ENCODE measurements around the gene F11R.
"Not testable (repeated sequence)": the region's sequence is repeated elsewhere in the genome, so short reads cannot be mapped to it uniquely, and the experiment has no call there.

Gene F11R

DNA sequence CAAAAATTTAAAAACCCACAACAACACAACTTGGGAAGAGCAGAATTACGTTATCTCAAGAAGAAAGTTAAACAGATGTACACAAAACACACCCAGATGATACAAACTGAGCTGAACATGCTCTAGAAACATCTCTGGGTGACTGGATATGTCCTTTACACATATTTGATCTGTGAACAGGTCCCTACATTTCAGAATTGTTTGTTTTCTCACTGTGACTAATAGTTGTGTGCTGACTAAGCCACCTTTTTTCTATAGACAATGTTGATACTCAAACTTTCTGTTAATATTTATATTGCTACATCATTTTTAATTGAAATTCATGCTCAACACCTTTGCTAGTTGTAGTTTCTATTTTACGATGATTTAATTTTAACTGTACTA is 1.0 kb upstream of the F11R start:
- H3K36me3 ChIP-seq: no peaks in the 10 kb centered on the region
- peak overlapping the region; percentile 76 for H3K4me3 ChIP-seq
- H3K9me3 ChIP-seq: no peaks in the 10 kb centered on the region
- H4K20me1 ChIP-seq: peaks cover 12% of the 10 kb centered on the region; the same call in 1 of the 2 replicates
- no peak overlapping the region; the same call in 1 of the 2 replicates for H3K9ac ChIP-seq
- H3K27me3 ChIP-seq: no peaks in the 10 kb centered on the region
- H3K4me1 ChIP-seq: peaks cover 39% of the 10 kb centered on the region
- peak overlapping the region; percentile 81 for H3K4me2 ChIP-seq
- no peak overlapping the region for H3K27ac ChIP-seq
- no peak for TF ChIP-seq Cebpa-rat (IDR thresholded peaks at IDR 0.05)

GRCh38 chr1:161021165-161021969 is 415 bp upstream of the F11R start:
- TF ChIP-seq Cebpa-rat (IDR thresholded peaks at IDR 0.05): no peak
- H3K4me1 ChIP-seq: peaks cover 39% of the 10 kb centered on the region
- H3K9ac ChIP-seq: peak overlapping the region; percentile 69
- H3K27me3 ChIP-seq: no peaks in the 10 kb centered on the region
- H4K20me1 ChIP-seq: peaks cover 12% of the 10 kb centered on the region; the same call in 1 of the 2 replicates
- no peaks in the 10 kb centered on the region for H3K9me3 ChIP-seq
- H3K4me2 ChIP-seq: peak overlapping the region; percentile 81
- H3K36me3 ChIP-seq: no peaks in the 10 kb centered on the region
- peak overlapping the region; percentile 76 for H3K4me3 ChIP-seq
- H3K27ac ChIP-seq: peak overlapping the region; percentile 70

GRCh38 chr1:161019751-161020495 is 1.0 kb downstream of the F11R start:
- no peak for TF ChIP-seq Cebpa-rat (IDR thresholded peaks at IDR 0.05)
- Histone ChIP-seq H4K20me1 (peaks cover 12% of the 10 kb centered on the region; the same call in 1 of the 2 replicates), H3K4me3 (peak overlapping the region; percentile 76), H3K4me2 (peak overlapping the region; percentile 81), H3K36me3 (no peaks in the 10 kb centered on the region), H3K4me1 (peaks cover 39% of the 10 kb centered on the region), H3K27ac (peak overlapping the region; percentile 70), H3K9me3 (no peaks in the 10 kb centered on the region), H3K27me3 (no peaks in the 10 kb centered on the region), H3K9ac (peak overlapping the region; percentile 69)

DNA sequence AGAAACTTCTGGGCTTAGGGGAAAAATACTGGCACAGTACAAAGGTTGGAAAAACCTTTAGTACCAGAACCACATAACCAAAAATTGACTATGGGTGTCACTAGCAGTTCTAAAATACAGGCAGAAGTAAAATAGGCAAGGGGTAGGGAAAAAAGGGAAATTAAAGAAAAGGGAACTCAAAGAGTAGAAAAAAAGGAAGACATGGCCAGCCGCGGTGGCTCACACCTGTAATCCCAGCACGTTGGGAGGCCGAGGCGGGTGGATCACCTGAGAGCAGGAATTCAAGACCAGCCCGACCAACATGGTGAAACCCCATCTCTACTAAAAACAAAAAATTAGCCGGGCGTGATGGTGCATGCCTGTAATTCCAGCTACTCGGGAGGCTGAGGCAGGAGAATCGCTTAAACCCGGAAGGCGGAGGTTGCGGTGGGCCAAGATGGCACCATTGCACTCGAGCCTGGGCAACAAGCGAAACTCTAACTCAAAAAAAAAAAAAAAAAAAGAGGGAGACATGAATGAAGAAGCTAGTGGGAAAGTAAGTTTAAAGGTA is 1.8 kb downstream of the F11R start:
- not testable (repeated sequence) for H3K27ac ChIP-seq, H3K36me3 ChIP-seq, H3K9ac ChIP-seq, H3K27me3 ChIP-seq, H3K9me3 ChIP-seq
- peaks cover 12% of the 10 kb centered on the region; the same call in 1 of the 2 replicates for H4K20me1 ChIP-seq
- peaks cover 44% of the 10 kb centered on the region for H3K4me1 ChIP-seq
- H3K4me2 ChIP-seq: peak overlapping the region; percentile 81
- H3K4me3 ChIP-seq: peak overlapping the region; percentile 76

GRCh38 chr1:161018631-161018930 is 2.4 kb downstream of the F11R start:
- Histone ChIP-seq H3K9ac (no peak overlapping the region), H3K4me3 (no peak overlapping the region), H3K4me2 (peak overlapping the region; percentile 81), H3K36me3 (no peaks in the 10 kb centered on the region), H3K4me1 (peaks cover 50% of the 10 kb centered on the region), H3K9me3 (no peaks in the 10 kb centered on the region), H3K27me3 (no peaks in the 10 kb centered on the region), H3K27ac (no peak overlapping the region), H4K20me1 (peaks cover 12% of the 10 kb centered on the region; the same call in 1 of the 2 replicates)
- no peak for TF ChIP-seq Cebpa-rat (IDR thresholded peaks at IDR 0.05)

DNA sequence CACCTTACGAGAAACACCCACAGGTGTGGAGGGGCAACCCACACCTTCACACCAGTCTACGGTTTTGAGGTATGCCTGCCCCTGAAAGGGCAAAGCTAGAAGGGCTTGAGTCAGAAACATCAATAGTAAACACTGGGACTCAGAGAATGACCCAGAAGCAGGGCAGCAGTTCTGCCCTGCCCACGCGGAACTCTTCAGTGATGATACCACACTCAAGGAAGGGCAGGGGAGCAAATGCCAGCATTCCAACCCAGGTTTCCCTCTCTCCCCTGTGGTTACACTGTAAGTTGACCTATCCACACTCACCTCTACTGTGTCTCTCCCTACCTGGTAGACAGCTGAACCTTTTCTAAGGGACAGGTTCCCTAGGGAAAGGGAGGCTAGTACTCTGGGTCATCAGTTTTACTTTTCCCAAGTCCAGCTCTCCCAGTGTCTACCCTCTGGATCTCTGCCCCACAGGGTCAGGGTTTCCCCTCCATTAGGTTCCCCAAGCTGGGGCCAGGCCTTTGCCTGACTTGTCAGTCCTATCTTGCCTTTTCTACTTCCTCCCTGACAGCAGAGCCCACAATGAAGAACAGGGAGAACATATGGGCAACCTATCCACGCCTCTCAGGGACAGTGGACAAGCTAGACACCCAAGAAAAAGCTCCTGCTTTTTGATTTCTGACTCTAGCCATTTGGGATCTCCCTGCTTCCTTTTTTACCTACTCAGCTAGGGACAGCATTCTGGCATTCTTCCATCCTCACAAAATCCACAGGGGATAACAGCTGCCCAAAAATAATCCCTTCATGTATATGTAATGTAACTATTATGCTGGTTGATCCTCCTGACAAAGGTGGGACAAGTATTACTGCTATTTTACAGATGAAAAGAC is 3.0 kb downstream of the F11R start:
- H4K20me1 ChIP-seq: peaks cover 12% of the 10 kb centered on the region; the same call in 1 of the 2 replicates
- no peak overlapping the region for H3K9ac ChIP-seq
- H3K27ac ChIP-seq: no peak overlapping the region
- no peaks in the 10 kb centered on the region for H3K9me3 ChIP-seq
- H3K4me1 ChIP-seq: peaks cover 56% of the 10 kb centered on the region
- no peaks in the 10 kb centered on the region for H3K27me3 ChIP-seq
- H3K4me2 ChIP-seq: peak overlapping the region; percentile 81; the same call in 1 of the 2 replicates
- no peaks in the 10 kb centered on the region for H3K36me3 ChIP-seq
- TF ChIP-seq Cebpa-rat (IDR thresholded peaks at IDR 0.05): no peak
- no peak overlapping the region for H3K4me3 ChIP-seq

DNA sequence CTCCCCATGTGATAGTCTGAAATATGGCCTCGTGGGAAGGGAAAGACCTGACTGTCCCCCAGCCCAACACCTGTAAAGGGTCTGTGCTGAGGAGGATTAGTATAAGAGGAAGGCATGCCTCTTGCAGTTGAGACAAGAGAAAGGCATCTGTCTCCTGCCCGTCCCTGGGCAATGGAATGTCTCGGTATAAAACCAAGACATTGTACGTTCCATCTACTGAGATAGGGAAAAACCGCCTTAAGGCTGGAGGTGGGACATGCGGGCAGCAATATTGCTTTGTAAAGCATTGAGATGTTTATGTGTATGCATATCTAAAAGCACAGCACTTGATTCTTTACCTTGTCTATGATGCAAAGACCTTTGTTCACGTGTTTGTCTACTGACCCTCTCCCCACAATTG is 3.8 kb downstream of the F11R start:
- H3K27me3 ChIP-seq, H3K9ac ChIP-seq, H3K4me2 ChIP-seq, H3K4me3 ChIP-seq, H3K27ac ChIP-seq, H3K36me3 ChIP-seq, H3K9me3 ChIP-seq: not testable (repeated sequence)
- Histone ChIP-seq H4K20me1 (peaks cover 12% of the 10 kb centered on the region; the same call in 1 of the 2 replicates), H3K4me1 (peaks cover 61% of the 10 kb centered on the region)

- not testable (repeated sequence) for H3K9me3 ChIP-seq, H3K27me3 ChIP-seq, H3K4me3 ChIP-seq, H3K4me2 ChIP-seq, H3K27ac ChIP-seq, H3K9ac ChIP-seq, H3K36me3 ChIP-seq
- Histone ChIP-seq H3K4me1 (peaks cover 57% of the 10 kb centered on the region), H4K20me1 (peaks cover 12% of the 10 kb centered on the region; the same call in 1 of the 2 replicates)
These were observed 4.3 kb downstream of the F11R start for GRCh38 chr1:161016683-161017082.

DNA sequence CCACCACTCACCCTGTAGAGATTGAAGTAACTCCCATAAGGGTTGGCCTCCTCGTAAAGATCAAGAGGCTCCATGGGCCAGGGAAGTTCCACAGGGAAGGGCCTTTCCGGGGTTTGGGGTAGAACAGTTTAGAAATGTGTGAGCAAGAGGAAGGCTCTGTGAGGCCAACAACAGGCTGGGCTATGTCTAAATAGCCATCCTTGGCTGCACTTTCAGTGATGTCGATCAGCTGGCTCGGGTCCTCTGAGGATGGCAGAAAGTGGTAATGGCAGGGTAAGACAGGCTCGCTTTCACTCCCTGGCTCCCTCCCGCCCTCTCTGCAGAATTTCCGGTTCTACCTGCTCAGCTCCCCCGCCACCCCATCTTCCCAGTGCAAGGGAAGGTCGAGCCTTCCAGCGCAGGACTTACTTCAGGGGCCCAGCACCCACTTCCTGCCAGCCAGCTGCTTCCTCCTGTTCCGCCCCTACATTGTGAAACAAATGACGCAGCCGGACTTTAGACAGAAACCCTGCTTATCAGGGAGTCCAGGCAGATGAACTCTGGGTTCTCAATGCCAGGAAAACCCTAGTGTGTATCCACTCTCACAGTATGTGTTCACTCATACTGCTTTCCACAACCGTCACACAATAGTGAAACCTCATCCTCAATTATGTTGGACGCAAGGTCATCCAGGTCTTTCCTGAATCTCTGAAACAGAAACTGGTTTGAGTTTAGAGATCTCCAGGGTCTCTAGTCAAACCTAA is 7.3 kb downstream of the F11R start:
- peak overlapping the region; percentile 89 for H3K4me2 ChIP-seq
- peaks cover 27% of the 10 kb centered on the region; the same call in 1 of the 2 replicates for H4K20me1 ChIP-seq
- H3K27ac ChIP-seq: peak overlapping the region; percentile 83
- H3K9me3 ChIP-seq: no peaks in the 10 kb centered on the region
- peaks cover 6% of the 10 kb centered on the region; the same call in 1 of the 2 replicates for H3K36me3 ChIP-seq
- peaks cover 32% of the 10 kb centered on the region for H3K4me1 ChIP-seq
- H3K9ac ChIP-seq: peak overlapping the region; percentile 59
- H3K4me3 ChIP-seq: peak overlapping the region; percentile 56
- no peaks in the 10 kb centered on the region for H3K27me3 ChIP-seq
- TF ChIP-seq Cebpa-rat (IDR thresholded peaks at IDR 0.05): peak; percentile 88

Measured in BLaER1 (cell line).